MCF 10A (cell line): ENCODE measurements around the gene ARHGAP22. TPM values are rescaled to one million over a fixed set of nuclear protein-coding genes. Genes with fewer than 3 reads are reported as not detected.

Source experiments
- BruUV-seq: library from RNA; stranded (reverse); fragments of 400-500 nt; replicated peaks from 2 replicates; lab custom pipeline; 2021; lab: Mats Ljungman, UMichigan
- CTCF ChIA-PET: fragments of 300-600 bp; sonication (Branson Sonifier 250); formaldehyde crosslinking; extraction: SDS; loops from one replicate; lab custom pipeline; 2021; ENCODE audit warnings: antibody characterized with exemption, inconsistent platforms; lab: Yijun Ruan, JAX
- POLR2A ChIA-PET: fragments of 300-600, 350-650 bp; sonication (Branson Sonifier 250); formaldehyde crosslinking; extraction: SDS; loops from one replicate; lab custom pipeline; 2020; ENCODE audit warnings: antibody characterized with exemption, inconsistent platforms; lab: Yijun Ruan, JAX
- DNase-seq: peaks from one replicate; pipeline ENCODE4 v3.0.0-alpha.2; 2018; ENCODE audit not compliant: unreplicated experiment
- H3K27ac Mint-ChIP-seq: one replicate; pipeline ENCODE4 v1.8.0; 2022; ENCODE audit warnings: mild to moderate bottlenecking, low read depth, mixed read lengths; ENCODE audit not compliant: unreplicated experiment
- H3K27me3 Mint-ChIP-seq: one replicate; pipeline ENCODE4 v1.8.0; 2022; ENCODE audit warnings: mixed read lengths; ENCODE audit not compliant: insufficient read depth, unreplicated experiment
- H3K36me3 Mint-ChIP-seq: one replicate; pipeline ENCODE4 v1.8.0; 2022; ENCODE audit warnings: mild to moderate bottlenecking, moderate library complexity, mixed read lengths; ENCODE audit not compliant: insufficient read depth, unreplicated experiment
- H3K4me1 Mint-ChIP-seq: one replicate; pipeline ENCODE4 v1.8.0; 2022; ENCODE audit warnings: mixed read lengths; ENCODE audit not compliant: insufficient read depth, unreplicated experiment
- H3K4me3 Mint-ChIP-seq: one replicate; pipeline ENCODE4 v1.8.0; 2022; ENCODE audit warnings: mild to moderate bottlenecking, moderate library complexity, mixed read lengths; ENCODE audit not compliant: unreplicated experiment
- H3K9me3 Mint-ChIP-seq: one replicate; pipeline ENCODE4 v1.8.0; 2022; ENCODE audit warnings: mixed read lengths; ENCODE audit not compliant: unreplicated experiment
- CTCF ChIP-seq: fragments of 200-600 bp; IDR thresholded peaks from one replicate; pipeline ENCODE4 v1.8.0; 2022; ENCODE audit warnings: antibody characterized with exemption, mild to moderate bottlenecking; ENCODE audit not compliant: unreplicated experiment
- intact Hi-C: fragments of 100-400 bp; cut with micrococcal nuclease; formaldehyde crosslinking; loops from 2 replicates; pipeline ENCODE4 v1.14.1; 2022
- total RNA-seq: library from RNA; stranded (reverse); gene quantifications from 2 replicates; pipeline ENCODE4 v1.2.3, GENCODE V29; 2022

ARHGAP22 gene
- total RNA-seq, 1 experiment from 2014 or later: 6.3 TPM

- H3K27ac Mint-ChIP-seq: no peak overlapping the region
- ChIA-PET POLR2A (no interaction called here), CTCF (no interaction called here)
- H3K36me3 Mint-ChIP-seq: no peaks in the 10 kb centered on the region
- H3K27me3 Mint-ChIP-seq: no peaks in the 10 kb centered on the region
- no peak for TF ChIP-seq CTCF
- no peak overlapping the region for H3K4me3 Mint-ChIP-seq
- DNase-seq: no peak
- no peaks in the 10 kb centered on the region for H3K9me3 Mint-ChIP-seq
- no peaks in the 10 kb centered on the region for H3K4me1 Mint-ChIP-seq
- BruUV-seq: no TSS peak
- intact Hi-C loops: no loop called here
Observed at GRCh38 chr10:48577158-48577557, 27.7 kb downstream of the ARHGAP22 start.

- ChIA-PET CTCF (no interaction called here), POLR2A (no interaction called here)
- Mint-ChIP-seq H3K4me3 (no peak overlapping the region), H3K36me3 (no peaks in the 10 kb centered on the region), H3K27me3 (no peaks in the 10 kb centered on the region), H3K9me3 (no peaks in the 10 kb centered on the region), H3K4me1 (no peaks in the 10 kb centered on the region), H3K27ac (no peak overlapping the region)
- DNase-seq: no peak
- no peak for TF ChIP-seq CTCF
- BruUV-seq: no TSS peak
- intact Hi-C loops: no loop called here
Observed at GRCh38 chr10:48576501-48576900, 28.4 kb downstream of the ARHGAP22 start.

DNA sequence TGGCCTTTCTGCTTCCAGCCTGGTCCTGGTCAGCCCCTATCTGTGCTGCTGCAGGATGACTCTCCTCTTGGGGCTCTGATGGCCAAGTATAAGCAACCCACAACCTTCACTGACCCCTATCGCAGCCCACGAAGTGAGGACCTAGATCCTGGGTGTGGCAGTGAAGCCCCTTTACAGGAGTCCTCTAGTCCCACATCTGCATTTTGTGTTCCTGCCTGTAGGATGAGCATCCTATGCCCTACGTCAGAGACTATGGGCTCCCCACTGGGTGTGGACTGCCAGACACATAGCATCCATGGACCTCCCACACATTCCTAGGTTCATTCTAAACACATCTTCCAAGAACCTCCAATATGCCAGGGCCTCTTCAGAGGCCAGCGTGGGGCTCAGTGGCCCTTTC is 29.0 kb downstream of the ARHGAP22 start:
- intact Hi-C loops: no loop called here
- H3K9me3 Mint-ChIP-seq: no peaks in the 10 kb centered on the region
- no peaks in the 10 kb centered on the region for H3K4me1 Mint-ChIP-seq
- H3K27me3 Mint-ChIP-seq: no peaks in the 10 kb centered on the region
- POLR2A ChIA-PET: no interaction called here
- DNase-seq: no peak
- no peaks in the 10 kb centered on the region for H3K36me3 Mint-ChIP-seq
- no peak overlapping the region for H3K4me3 Mint-ChIP-seq
- CTCF ChIA-PET: interaction anchor here (0.7 kb wide), 1 partner anchor 1019 kb away, joined by 3 read pairs; no protein-coding TSS in a partner anchor
- H3K27ac Mint-ChIP-seq: no peak overlapping the region
- no peak for TF ChIP-seq CTCF
- no TSS peak for BruUV-seq

GRCh38 chr10:48574817-48575380 is 30.0 kb downstream of the ARHGAP22 start:
- intact Hi-C loops: no loop called here
- Mint-ChIP-seq H3K4me1 (no peaks in the 10 kb centered on the region), H3K36me3 (no peaks in the 10 kb centered on the region), H3K4me3 (no peak overlapping the region), H3K9me3 (no peaks in the 10 kb centered on the region), H3K27me3 (no peaks in the 10 kb centered on the region), H3K27ac (no peak overlapping the region)
- no peak for DNase-seq
- no peak for TF ChIP-seq CTCF
- no TSS peak for BruUV-seq
- CTCF ChIA-PET: interaction anchor here (0.5 to 2.5 kb wide), 4 partner anchors 22 to 1020 kb away, joined by 3 to 17 read pairs (median 4); no protein-coding TSS in a partner anchor
- POLR2A ChIA-PET: no interaction called here
